ENCODE results near the gene SPAG9.
"Not testable (repeated sequence)": the region's sequence is repeated elsewhere in the genome, so short reads cannot be mapped to it uniquely, and the experiment has no call there.

The SPAG9 gene

DNA sequence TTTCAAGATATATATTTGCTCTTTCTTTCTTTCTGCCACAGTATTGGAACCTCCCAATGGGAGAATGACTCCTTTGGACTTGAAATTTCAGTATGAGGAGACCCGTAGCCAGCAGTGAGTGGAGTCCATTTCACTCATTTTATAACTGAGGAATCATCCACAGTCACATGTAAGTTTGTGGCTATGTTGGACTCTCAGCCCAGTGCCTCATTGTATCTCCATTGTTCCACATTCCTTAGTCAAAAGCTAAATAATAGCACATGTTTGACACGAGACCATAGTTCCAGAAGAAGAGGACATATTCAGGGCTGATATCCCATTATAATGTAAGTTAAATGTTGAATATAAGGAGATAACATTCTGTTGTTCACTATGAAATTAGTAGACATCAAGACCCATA, 12.7 kb upstream of the SPAG9 start:
- no peak for DNase-seq (ENCODE audit: low read depth, low spot score)

GRCh38 chr17:51132964-51133319, 12.3 kb upstream of the SPAG9 start:
- no peak for DNase-seq (ENCODE audit: low read depth, low spot score)

- no peak for DNase-seq (ENCODE audit: low read depth, low spot score)
Observed at GRCh38 chr17:51128076-51128475, 7.4 kb upstream of the SPAG9 start.

- DNase-seq (ENCODE audit: low read depth, low spot score), result no peak
Observed at GRCh38 chr17:51124640-51125503, 4.2 kb upstream of the SPAG9 start.

- DNase-seq (ENCODE audit: low read depth, low spot score), result not testable (repeated sequence)
Observed at GRCh38 chr17:51122473-51123115, 1.9 kb upstream of the SPAG9 start.

DNA sequence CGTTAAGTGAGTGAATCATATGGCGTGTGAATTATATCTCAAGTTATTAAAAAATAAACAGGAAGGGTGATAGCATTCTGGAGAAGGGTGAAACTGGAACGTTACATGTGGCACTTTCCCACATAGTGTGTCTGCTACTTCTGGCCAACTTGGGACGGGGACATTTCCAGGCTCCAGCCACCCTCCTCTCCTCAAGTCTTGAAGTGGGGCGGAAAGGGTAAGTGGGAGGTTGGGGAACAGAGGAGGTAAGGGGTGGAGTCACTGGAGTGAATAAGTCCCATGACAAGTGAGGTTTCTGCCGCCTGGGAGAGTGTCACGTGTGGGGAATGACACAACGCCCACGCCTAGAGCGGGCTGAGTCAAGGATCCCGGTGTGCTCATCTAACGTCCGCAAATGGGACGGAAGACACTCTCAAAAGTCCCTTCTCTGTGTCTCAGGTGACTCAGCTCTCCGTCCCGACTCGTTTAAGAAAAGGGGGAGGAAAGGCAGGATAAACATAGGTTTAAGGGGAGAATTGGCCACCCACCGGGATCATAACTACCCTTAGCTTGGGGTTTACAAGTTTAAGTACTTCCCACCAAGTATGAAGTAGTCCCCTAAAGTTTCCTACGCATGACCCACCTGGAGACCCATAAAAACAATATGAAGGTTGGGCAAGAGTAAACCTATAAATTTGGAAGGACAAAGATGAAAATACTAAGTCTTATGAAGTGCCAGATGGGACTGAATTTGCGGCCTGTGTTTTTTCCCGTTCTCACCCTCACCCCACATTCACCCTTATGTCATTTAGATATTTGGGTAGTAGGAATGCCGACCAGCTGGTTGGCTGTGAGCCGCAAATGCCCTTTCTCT, 1.2 kb upstream of the SPAG9 start:
- peak; percentile 70 for DNase-seq (ENCODE audit: low read depth, low spot score)

- peak; percentile 12 for DNase-seq (ENCODE audit: low read depth, low spot score)
Observed at GRCh38 chr17:51120357-51120738, 320 bp downstream of the SPAG9 start.

GRCh38 chr17:51119415-51120356, 982 bp downstream of the SPAG9 start:
- peak; percentile 24 for DNase-seq (ENCODE audit: low read depth, low spot score)

- no peak for DNase-seq (ENCODE audit: low read depth, low spot score)
Observed at GRCh38 chr17:51118330-51119195, 2.1 kb downstream of the SPAG9 start.

GRCh38 chr17:51115179-51115578, 5.5 kb downstream of the SPAG9 start:
- DNase-seq (ENCODE audit: low read depth, low spot score), result no peak

GRCh38 chr17:51112303-51113222, 8.1 kb downstream of the SPAG9 start:
- not testable (repeated sequence) for DNase-seq (ENCODE audit: low read depth, low spot score)

DNA sequence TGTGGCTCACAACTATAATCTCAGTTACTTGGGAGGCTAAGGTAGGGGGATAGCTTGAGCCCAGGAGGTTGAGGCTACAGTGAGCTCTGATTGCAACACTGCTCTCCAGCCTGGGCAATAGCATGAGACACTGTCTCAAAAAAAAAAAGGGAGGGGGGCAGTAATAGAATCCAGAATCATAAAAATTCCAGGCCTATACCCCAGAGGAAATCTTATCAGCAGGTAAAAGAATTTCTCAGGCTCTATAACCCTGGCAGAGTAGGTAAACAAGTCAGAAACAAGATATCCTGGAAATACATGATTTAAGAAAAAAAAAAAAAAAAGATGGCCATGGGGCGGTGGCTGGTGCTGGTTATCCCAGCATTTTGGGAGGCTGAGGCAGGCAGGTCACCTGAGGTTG, 12.9 kb downstream of the SPAG9 start:
- DNase-seq (ENCODE audit: low read depth, low spot score), result no peak

GRCh38 chr17:51103451-51103850, 17.2 kb downstream of the SPAG9 start:
- no peak for DNase-seq (ENCODE audit: low read depth, low spot score)

- no peak for DNase-seq (ENCODE audit: low read depth, low spot score)
Observed at GRCh38 chr17:51103050-51103449, 17.6 kb downstream of the SPAG9 start.

DNA sequence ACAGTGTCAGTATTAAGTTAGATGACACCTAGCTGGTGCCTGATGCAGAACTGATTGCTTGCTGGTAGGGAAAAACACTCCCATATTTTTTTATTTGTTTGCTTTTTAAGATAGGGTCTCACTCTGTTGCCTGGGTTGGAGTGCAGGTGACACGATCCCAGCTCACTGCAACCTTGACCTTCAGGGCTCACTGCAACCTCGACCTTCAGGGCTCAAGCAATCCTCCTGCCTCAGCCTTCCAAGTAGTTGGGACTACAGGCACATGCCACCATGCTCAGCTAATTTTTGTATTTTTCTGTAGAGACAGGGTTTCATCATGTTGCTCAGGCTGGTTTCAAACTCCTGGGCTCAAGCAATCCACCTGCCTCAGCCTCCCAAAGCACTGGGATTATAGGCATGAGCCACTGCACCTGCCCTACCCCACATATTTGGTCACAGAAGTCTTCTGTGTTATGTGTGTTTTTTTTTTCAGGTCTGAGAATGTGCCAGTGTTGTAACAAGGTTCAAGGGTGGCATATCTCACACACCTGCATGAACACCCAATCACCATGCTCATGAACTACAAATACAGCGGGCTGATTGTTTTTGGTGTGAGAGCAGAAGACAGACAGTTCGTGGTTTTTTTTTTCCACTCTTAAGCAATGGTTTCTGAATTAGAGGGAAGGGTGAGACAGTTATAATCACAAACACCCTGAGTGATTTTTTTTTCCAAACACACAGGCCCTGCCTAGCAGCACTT, 22.8 kb downstream of the SPAG9 start:
- DNase-seq (ENCODE audit: low read depth, low spot score), result no peak

- no peak for DNase-seq (ENCODE audit: low read depth, low spot score)
Observed at GRCh38 chr17:51091635-51092034, 29.0 kb downstream of the SPAG9 start.

- not testable (repeated sequence) for DNase-seq (ENCODE audit: low read depth, low spot score)
Observed at GRCh38 chr17:51088868-51089267, 31.8 kb downstream of the SPAG9 start.

DNA sequence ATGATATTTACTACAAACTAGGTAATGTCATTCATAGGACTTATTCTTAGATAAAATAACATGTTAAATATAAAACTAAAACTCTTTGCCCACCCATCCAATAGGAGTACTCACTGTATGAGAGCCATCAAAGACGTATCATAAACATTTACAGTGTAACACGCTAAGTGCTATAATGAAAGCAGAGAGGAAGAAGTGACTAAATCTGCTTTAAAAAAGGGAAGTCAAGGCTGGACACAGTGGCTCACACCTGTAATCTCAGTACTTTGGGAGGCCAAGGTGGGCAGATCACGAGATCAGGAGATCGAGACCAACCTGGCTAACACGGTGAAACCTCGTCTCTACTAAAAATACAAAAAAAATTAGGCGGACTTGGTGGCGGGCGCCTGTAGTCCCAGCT, 32.4 kb downstream of the SPAG9 start:
- no peak for DNase-seq (ENCODE audit: low read depth, low spot score)
